ENCODE results near the gene PORCN. TPM values are rescaled to one million over a fixed set of nuclear protein-coding genes. Genes with fewer than 3 reads are reported as not detected.

Gene PORCN
- total RNA-seq, 2 donors from 2014 or later, result 6.2 to 22.7 TPM

DNA sequence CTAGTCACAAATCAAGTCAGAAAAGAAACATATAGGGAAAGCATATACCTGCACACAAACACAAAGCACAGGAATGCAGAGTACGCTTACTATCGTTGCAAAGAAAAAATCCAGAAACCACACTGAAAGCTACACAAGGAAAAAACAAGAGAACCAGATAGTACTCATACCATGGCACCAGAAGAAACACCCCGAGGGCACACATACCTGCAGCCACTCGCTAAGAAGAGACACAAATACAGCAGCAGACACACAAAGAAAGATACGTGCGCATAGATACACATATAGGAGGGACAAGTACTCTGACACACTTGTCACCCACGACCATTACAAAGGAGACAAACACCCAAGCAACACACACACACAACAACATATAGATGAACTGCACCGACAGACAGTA lies 37.3 kb upstream of the PORCN start:
- DNase-seq (no peak), ATAC-seq (no peak)
- Histone ChIP-seq H3K4me1 (peaks cover 42% of the 10 kb centered on the region), H3K27ac (peak overlapping the region in 2 of 4 donors; percentile 77 to 82), H3K9me3 (no peaks in the 10 kb centered on the region), H3K27me3 (no peaks in the 10 kb centered on the region), H3K4me3 (no peak overlapping the region), H3K36me3 (replicated peaks in 1 of 2; ENCODE audit: insufficient read depth in 1 of 2, low read depth in 2 of 2) (no peaks in the 10 kb centered on the region)
- TF ChIP-seq, protein P1, sequence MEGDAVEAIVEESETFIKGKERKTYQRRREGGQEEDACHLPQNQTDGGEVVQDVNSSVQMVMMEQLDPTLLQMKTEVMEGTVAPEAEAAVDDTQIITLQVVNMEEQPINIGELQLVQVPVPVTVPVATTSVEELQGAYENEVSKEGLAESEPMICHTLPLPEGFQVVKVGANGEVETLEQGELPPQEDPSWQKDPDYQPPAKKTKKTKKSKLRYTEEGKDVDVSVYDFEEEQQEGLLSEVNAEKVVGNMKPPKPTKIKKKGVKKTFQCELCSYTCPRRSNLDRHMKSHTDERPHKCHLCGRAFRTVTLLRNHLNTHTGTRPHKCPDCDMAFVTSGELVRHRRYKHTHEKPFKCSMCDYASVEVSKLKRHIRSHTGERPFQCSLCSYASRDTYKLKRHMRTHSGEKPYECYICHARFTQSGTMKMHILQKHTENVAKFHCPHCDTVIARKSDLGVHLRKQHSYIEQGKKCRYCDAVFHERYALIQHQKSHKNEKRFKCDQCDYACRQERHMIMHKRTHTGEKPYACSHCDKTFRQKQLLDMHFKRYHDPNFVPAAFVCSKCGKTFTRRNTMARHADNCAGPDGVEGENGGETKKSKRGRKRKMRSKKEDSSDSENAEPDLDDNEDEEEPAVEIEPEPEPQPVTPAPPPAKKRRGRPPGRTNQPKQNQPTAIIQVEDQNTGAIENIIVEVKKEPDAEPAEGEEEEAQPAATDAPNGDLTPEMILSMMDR (IDR thresholded peaks at IDR 0.05), result no peak
- no peak for TF ChIP-seq POLR2A (IDR thresholded peaks at IDR 0.05)
- 44 to 57% methylated on average over 6 to 8 of the region's 8 CpGs for WGBS, 2 donors
- intact Hi-C loops (cut with DNase I), result no loop called here

DNA sequence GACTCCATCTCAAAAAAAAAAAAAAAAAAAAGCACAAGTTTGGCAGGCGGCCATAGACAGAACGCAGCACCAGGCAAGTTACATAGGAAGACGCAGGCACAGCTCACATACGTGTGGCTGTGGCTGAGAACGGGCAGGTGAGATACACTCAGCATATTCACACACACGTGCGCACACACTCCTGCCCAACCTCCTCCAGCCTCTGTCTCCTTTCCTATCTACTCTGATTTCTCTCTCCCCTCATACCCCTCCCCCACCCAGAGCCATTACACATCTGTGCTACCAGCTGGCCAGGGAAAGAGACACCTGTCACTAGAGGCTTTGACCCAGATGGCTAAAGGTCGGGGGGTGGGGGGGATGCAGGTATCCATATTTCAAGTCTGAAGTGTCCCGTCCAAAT lies 36.6 kb upstream of the PORCN start:
- intact Hi-C loops (cut with DNase I), result no loop called here
- ATAC-seq, result peak; percentile 25
- 19 to 22% methylated on average over 5 to 9 of the region's 9 CpGs for WGBS, 2 donors

DNA sequence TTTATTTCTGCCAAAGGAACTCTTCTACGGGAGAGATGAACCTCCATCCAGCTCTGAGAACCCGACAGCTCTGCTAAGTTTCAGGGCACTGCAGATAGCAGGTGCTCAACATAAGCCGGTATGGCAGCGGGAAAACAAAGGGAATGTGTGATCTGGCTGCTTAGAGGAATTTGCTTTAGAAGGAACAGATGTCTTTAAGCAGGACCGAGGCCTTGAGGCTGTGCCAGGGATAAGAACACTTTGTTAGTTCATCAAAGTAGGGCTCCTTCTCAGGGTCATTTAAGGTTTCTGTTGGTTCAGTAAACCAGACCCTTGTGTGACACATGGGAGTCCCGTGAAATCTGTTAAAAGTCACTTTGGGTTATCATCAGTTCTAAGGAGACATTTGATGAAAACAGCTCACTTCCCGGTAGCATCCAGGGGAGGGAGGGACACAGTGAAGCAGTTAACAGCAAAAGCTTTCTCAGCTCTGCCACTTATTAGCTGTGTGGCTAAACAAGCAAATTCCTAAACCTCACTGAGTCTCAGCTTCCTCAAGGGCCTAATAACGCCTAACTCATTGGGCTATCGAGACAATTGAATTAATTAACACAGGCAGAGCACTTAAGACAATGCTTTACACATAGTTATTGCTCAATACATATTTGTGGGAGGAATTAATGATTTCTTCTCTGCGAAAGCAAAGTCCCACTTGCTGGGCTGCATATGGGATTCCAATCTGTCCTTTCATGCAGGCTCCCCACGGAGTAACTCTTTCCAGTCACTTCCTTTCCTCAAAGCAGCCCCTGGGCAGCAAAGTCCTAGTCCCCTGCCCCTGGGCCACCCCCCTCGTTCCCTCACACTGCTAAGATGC lies 35.7 kb upstream of the PORCN start:
- DNase-seq, result peak; percentile 52 to 72 (median 62)
- Histone ChIP-seq H3K9me3 (no peaks in the 10 kb centered on the region), H3K4me1 (peaks cover 42% of the 10 kb centered on the region), H3K4me3 (no peak overlapping the region), H3K36me3 (replicated peaks in 1 of 2; ENCODE audit: insufficient read depth in 1 of 2, low read depth in 2 of 2) (no peaks in the 10 kb centered on the region), H3K27ac (peak overlapping the region; percentile 39 to 82 (median 66)), H3K27me3 (no peaks in the 10 kb centered on the region)
- WGBS, 2 donors, result 22 to 32% methylated on average over 11 of the region's 12 CpGs
- intact Hi-C loops (cut with DNase I), result no loop called here
- TF ChIP-seq POLR2A (IDR thresholded peaks at IDR 0.05), result no peak
- TF ChIP-seq, protein P1 (IDR thresholded peaks at IDR 0.05), result no peak
- ATAC-seq, result peak; percentile 29

More for the DNA sequence above, 36.6 kb upstream of the PORCN start:
- no peaks in the 10 kb centered on the region for H3K27me3 ChIP-seq
- no peak overlapping the region for H3K4me3 ChIP-seq
- no peak for TF ChIP-seq POLR2A (IDR thresholded peaks at IDR 0.05)
- TF ChIP-seq, protein P1 (IDR thresholded peaks at IDR 0.05), result no peak
- peaks cover 42% of the 10 kb centered on the region for H3K4me1 ChIP-seq
- peak; percentile 45 to 75 (median 59) for DNase-seq
- no peaks in the 10 kb centered on the region for H3K36me3 ChIP-seq (replicated peaks in 1 of 2; ENCODE audit: insufficient read depth in 1 of 2, low read depth in 2 of 2)
- H3K27ac ChIP-seq, result peak overlapping the region in 3 of 4 donors; percentile 55 to 82 (median 77)
- no peaks in the 10 kb centered on the region for H3K9me3 ChIP-seq

DNA sequence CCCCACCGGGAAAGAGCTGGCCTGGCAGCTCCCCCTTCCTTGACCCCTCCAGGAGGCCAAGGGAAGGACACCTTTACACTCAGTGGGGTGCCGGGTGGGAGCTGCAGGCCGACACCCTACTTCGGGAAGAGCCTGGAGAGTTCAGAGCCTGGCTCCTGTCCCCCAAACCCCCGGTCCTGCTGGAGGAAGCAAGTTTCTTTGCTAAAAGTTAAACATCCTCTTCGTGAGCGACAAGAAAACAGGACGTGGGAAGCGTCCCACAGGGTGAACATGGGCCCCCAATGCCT lies 35.1 kb upstream of the PORCN start:
- Histone ChIP-seq H3K4me3 (no peak overlapping the region), H3K9me3 (no peaks in the 10 kb centered on the region), H3K36me3 (replicated peaks in 1 of 2; ENCODE audit: insufficient read depth in 1 of 2, low read depth in 2 of 2) (no peaks in the 10 kb centered on the region), H3K27ac (peak overlapping the region in 3 of 4 donors; percentile 55 to 82 (median 77)), H3K27me3 (no peaks in the 10 kb centered on the region), H3K4me1 (peaks cover 42% of the 10 kb centered on the region)
- 45 to 58% methylated on average over 2 to 7 of the region's 9 CpGs for WGBS, 2 donors
- ATAC-seq (no peak), DNase-seq (no peak)
- no peak for TF ChIP-seq POLR2A (IDR thresholded peaks at IDR 0.05)
- TF ChIP-seq, protein P1 (IDR thresholded peaks at IDR 0.05), result no peak
- intact Hi-C loops (cut with DNase I), result no loop called here

DNA sequence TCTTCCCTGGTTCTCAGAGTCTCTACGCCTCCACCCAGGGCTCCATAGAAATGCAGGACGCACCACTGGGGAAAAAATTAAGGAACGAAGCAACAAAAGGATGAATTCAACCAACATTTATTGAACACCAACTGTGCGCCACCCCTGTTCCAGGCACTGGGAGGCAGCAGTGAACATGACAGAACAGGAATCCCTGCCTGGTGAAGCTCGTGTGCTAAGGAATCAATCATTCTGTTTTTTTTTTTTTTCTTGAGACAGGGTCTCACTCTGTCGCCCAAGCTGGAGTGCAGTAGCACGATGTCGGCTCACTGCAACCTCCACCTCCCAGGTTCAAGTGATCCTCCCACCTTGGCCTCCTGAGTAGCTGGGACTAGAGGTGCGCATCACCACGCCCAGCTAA lies 34.7 kb upstream of the PORCN start:
- WGBS, 2 donors, result 23 to 43% methylated on average over 6 to 8 of the region's 10 CpGs
- Histone ChIP-seq H3K4me3 (no peak overlapping the region), H3K4me1 (peaks cover 42% of the 10 kb centered on the region), H3K36me3 (replicated peaks in 1 of 2; ENCODE audit: insufficient read depth in 1 of 2, low read depth in 2 of 2) (no peaks in the 10 kb centered on the region), H3K27ac (peak overlapping the region in 2 of 4 donors; percentile 77 to 82), H3K9me3 (no peaks in the 10 kb centered on the region), H3K27me3 (no peaks in the 10 kb centered on the region)
- no peak for TF ChIP-seq POLR2A (IDR thresholded peaks at IDR 0.05)
- TF ChIP-seq, protein P1 (IDR thresholded peaks at IDR 0.05), result peak in 1 of 7 experiments; percentile 10
- intact Hi-C loops (cut with DNase I), result no loop called here
- DNase-seq, result no peak
- no peak for ATAC-seq

All from body of pancreas (tissue), 4 donors.